DOHH2 (cell line): ENCODE measurements around the gene GABRG3.

ENCODE experiments used
- H3F3A ChIP-seq: fragments of 200-600 bp; sonication (generic), shearing (Covaris generic); 2 replicates; pipeline ENCODE4 v1.6.0; 2016; ENCODE audit warnings: antibody characterized with exemption, mild to moderate bottlenecking; ENCODE audit not compliant: control insufficient read depth, insufficient read depth
- H3K27ac ChIP-seq: fragments of 200-600 bp; sonication (generic); 2 replicates; pipeline ENCODE4 v1.5.1; 2014; ENCODE audit warnings: low read depth, mild to moderate bottlenecking, low read length, moderate library complexity
- H3K27me3 ChIP-seq: fragments of 200-600 bp; sonication (generic); 2 replicates; pipeline ENCODE4 v1.6.1; 2014; ENCODE audit warnings: mild to moderate bottlenecking, low read length, mixed read lengths; ENCODE audit not compliant: control insufficient read depth
- H3K36me3 ChIP-seq: fragments of 200-600 bp; sonication (generic); 2 replicates; pipeline ENCODE4 v1.6.1; 2014; ENCODE audit warnings: mild to moderate bottlenecking, low read length, moderate library complexity, mixed read lengths; ENCODE audit not compliant: control insufficient read depth
- H3K4me1 ChIP-seq: fragments of 200-600 bp; sonication (generic); 2 replicates; pipeline ENCODE4 v1.6.1; 2014; ENCODE audit warnings: mild to moderate bottlenecking, low read length, mixed read lengths; ENCODE audit not compliant: control insufficient read depth
- H3K4me2 ChIP-seq: fragments of 200-600 bp; sonication (generic); 2 replicates; pipeline ENCODE4 v1.6.0; 2014; ENCODE audit warnings: mild to moderate bottlenecking, low read length, moderate library complexity
- H3K4me3 ChIP-seq: fragments of 200-600 bp; sonication (generic); 2 replicates; pipeline ENCODE4 v1.5.1; 2014; ENCODE audit warnings: mild to moderate bottlenecking, low read length, mixed read lengths
- H3K79me2 ChIP-seq: fragments of 200-600 bp; sonication (generic); 2 replicates; pipeline ENCODE4 v1.6.1; 2014; ENCODE audit warnings: mild to moderate bottlenecking, low read length, mixed read lengths; ENCODE audit not compliant: control insufficient read depth
- H3K9me2 ChIP-seq: fragments of 200-600 bp; sonication (generic); replicated peaks from 2 replicates; pipeline ENCODE4 v1.6.1; 2014; ENCODE audit warnings: mild to moderate bottlenecking, low read length, mixed read lengths; ENCODE audit not compliant: control insufficient read depth
- H3K9me3 ChIP-seq: fragments of 200-600 bp; sonication (generic); 2 replicates; pipeline ENCODE4 v1.6.1; 2014; ENCODE audit warnings: antibody characterized with exemption, low read length, mixed read lengths; ENCODE audit not compliant: control insufficient read depth, insufficient read depth
- H4K20me1 ChIP-seq: fragments of 200-600 bp; sonication (generic); 2 replicates; pipeline ENCODE4 v1.6.0; 2014; ENCODE audit warnings: low read depth, mild to moderate bottlenecking, antibody characterized with exemption, low read length, moderate library complexity; ENCODE audit not compliant: control insufficient read depth, insufficient read depth
- EZH2phosphoT487 ChIP-seq: fragments of 200-600 bp; sonication (generic); IDR thresholded peaks from 2 replicates; pipeline ENCODE4 v1.6.1; 2017; ENCODE audit warnings: borderline replicate concordance, mild to moderate bottlenecking, antibody characterized with exemption, low read length, moderate library complexity, mixed read lengths
- TF ChIP-seq, protein P1 (sequence below): fragments of 200-600 bp; sonication (generic); IDR thresholded peaks from one replicate; pipeline ENCODE4 v1.5.1; 2014; ENCODE audit warnings: antibody characterized with exemption, mild to moderate bottlenecking, low read depth, low read length; ENCODE audit not compliant: poor library complexity, severe bottlenecking

GABRG3 gene

DNA sequence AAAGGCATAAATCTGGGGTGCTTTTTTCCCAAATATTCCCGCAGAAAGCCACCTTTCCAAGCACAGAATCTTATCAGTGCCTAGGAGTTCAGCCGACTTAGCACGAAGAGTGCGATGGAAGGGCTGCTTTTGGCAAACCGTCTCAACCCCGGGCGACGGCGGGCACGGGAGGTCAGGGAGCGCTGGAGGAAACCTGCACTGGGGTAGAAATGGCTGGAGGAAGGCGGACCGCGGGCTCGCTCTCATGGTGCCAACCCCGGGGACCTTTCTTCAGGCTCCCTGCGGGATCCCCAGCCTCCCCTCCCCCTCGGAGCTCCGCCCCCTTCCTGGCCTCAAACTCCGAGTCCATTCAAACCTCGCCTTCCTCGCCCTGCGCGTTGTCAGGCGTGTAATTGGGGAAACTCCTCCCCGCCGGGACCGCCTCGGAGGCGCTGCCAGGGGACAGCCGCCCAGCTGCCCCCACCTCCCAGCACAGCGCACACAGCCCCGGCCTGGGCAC is at the start of gene GABRG3:
TSS of gene GABRG3 (plus strand) at position 470 of the 499 bp plus-strand sequence.
- no peaks in the 10 kb centered on the region for H3K79me2 ChIP-seq
- no peaks in the 10 kb centered on the region for H3K4me1 ChIP-seq
- no peak within 1 kb of the TSS for H3K27ac ChIP-seq
- peaks cover 5% of the 10 kb centered on the region; the same call in 1 of the 2 replicates for H3K9me3 ChIP-seq
- H3K4me3 ChIP-seq: no peak within 1 kb of the TSS
- no peaks in the 10 kb centered on the region for H3K36me3 ChIP-seq
- no peaks in the 10 kb centered on the region for H3F3A ChIP-seq
- no peaks in the 10 kb centered on the region for H3K9me2 ChIP-seq
- no peak for TF ChIP-seq EZH2phosphoT487
- TF ChIP-seq, protein P1, sequence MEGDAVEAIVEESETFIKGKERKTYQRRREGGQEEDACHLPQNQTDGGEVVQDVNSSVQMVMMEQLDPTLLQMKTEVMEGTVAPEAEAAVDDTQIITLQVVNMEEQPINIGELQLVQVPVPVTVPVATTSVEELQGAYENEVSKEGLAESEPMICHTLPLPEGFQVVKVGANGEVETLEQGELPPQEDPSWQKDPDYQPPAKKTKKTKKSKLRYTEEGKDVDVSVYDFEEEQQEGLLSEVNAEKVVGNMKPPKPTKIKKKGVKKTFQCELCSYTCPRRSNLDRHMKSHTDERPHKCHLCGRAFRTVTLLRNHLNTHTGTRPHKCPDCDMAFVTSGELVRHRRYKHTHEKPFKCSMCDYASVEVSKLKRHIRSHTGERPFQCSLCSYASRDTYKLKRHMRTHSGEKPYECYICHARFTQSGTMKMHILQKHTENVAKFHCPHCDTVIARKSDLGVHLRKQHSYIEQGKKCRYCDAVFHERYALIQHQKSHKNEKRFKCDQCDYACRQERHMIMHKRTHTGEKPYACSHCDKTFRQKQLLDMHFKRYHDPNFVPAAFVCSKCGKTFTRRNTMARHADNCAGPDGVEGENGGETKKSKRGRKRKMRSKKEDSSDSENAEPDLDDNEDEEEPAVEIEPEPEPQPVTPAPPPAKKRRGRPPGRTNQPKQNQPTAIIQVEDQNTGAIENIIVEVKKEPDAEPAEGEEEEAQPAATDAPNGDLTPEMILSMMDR: no peak
- no peak within 1 kb of the TSS for H3K4me2 ChIP-seq
- H3K27me3 ChIP-seq: no peaks in the 10 kb centered on the region
- no peaks in the 10 kb centered on the region for H4K20me1 ChIP-seq

DNA sequence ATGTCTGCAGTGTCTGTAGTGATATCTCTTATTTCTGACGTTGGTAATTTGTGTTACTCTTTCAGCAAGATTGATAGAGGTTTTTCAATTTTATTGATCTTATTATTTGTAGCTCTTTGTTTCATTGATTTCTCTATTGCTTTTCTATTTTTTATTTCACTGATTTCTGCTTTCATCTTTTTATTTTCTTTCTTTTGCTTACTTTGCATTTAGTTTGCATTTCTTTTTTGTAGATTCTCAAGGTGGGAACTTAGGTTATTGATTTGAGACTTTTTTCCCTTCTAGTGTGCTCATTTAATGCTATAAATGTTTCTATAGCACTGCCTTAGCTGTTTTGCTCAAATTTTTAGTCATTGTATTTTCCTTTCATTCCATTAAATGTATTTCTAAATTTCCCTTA is 49.5 kb upstream of the GABRG3 start:
- Histone ChIP-seq H3K9me3 (no peaks in the 10 kb centered on the region; the same call in 1 of the 2 replicates), H3K4me1 (no peaks in the 10 kb centered on the region), H3K27me3 (no peaks in the 10 kb centered on the region), H3K27ac (no peak overlapping the region), H4K20me1 (no peaks in the 10 kb centered on the region), H3K4me3 (no peak overlapping the region), H3K9me2 (no peaks in the 10 kb centered on the region), H3K79me2 (no peaks in the 10 kb centered on the region), H3K36me3 (no peaks in the 10 kb centered on the region), H3K4me2 (no peak overlapping the region), H3F3A (no peaks in the 10 kb centered on the region)
- TF ChIP-seq, protein P1: no peak
- TF ChIP-seq EZH2phosphoT487: no peak

DNA sequence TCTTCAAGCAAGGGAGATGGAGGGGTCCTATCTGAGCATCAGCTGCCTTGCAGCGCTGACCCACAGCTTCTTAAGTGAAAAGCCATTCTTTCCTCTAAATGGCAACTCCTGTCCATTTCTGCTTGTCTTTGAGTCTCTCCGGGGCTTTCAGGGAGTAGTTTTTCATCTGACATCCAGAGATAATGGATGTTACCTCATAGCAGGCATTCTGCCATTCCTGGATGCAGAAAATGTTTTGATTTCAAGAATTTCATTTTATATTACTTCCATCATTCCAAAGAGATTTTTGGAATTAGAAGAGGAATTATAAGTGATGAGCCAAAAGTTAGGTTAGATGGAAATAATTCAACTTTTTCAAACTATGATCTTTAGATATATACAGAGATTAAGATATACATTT is 44.9 kb upstream of the GABRG3 start:
- no peak overlapping the region for H3K27ac ChIP-seq

More for the DNA sequence above, 44.9 kb upstream of the GABRG3 start:
- Histone ChIP-seq H3K27me3 (no peaks in the 10 kb centered on the region), H4K20me1 (no peaks in the 10 kb centered on the region), H3K4me2 (no peak overlapping the region), H3K9me2 (no peaks in the 10 kb centered on the region), H3K36me3 (no peaks in the 10 kb centered on the region), H3K4me3 (no peak overlapping the region), H3F3A (no peaks in the 10 kb centered on the region), H3K9me3 (peaks cover 6% of the 10 kb centered on the region; the same call in 1 of the 2 replicates), H3K4me1 (no peaks in the 10 kb centered on the region), H3K79me2 (no peaks in the 10 kb centered on the region)
- TF ChIP-seq, protein P1: no peak
